Tibial nerve (tissue), 4 donors: Measurements from ENCODE around the gene CTNNA2.

Experiments
- CTCF ChIP-seq, 5 experiments: fragments of 200-600 bp in 3 of 5; fragments of 450-650 bp in 2 of 5; sonication (generic) in 3 of 5; IDR thresholded peaks; one replicate each; pipeline ENCODE4 v1.5.1; 2016 to 2019; ENCODE audit warnings: antibody characterized with exemption in 5 of 5, mild to moderate bottlenecking in 3 of 5, moderate library complexity in 2 of 5
- EP300 ChIP-seq, 2 donors: sonication (generic); formaldehyde crosslinking; IDR thresholded peaks; one replicate each; pipeline ENCODE4 v1.6.1; 2017; ENCODE audit warnings: antibody characterized with exemption in 2 of 2, mild to moderate bottlenecking in 1 of 2
- POLR2A ChIP-seq, 2 donors: fragments of 450-650 bp; IDR thresholded peaks; one replicate each; pipeline ENCODE4 v1.6.1; 2017; ENCODE audit warnings: antibody characterized with exemption in 2 of 2, mild to moderate bottlenecking in 2 of 2, moderate library complexity in 2 of 2

DNA sequence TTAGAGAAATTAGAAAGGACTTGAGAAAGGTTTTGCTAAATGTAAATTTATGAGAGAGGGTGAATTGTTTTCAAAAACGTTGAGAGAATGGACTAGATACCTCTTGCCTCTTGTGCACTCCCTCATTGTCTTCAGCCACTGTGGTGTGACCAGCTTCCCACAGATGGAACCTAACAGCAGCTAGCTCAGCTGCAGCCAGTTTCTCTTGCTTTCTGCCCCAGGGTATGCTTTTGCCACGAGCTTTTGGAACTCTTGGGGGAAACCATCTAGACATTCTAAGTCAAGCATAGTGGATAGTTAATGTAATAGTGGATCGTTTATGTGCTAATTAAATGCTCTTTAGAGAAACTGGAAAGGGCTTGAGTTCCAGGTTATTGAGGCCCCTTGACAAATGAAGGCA is 288.2 kb downstream of the CTNNA2 start:
- TF ChIP-seq CTCF (IDR thresholded peaks at IDR 0.05) = no peak
- no peak for TF ChIP-seq EP300 (IDR thresholded peaks at IDR 0.05)
- no peak for TF ChIP-seq POLR2A (IDR thresholded peaks at IDR 0.05)
